Stimulated activated CD8-positive, alpha-beta memory T cell treated with anti-CD3 and anti-CD28 coated beads, Interleukin-12 subunit alpha, Interleukin-12 subunit beta, amount 100 ng/mL, for 1 hour (primary cell): ENCODE measurements around the gene EFNA5.

ENCODE experiments used
- DNase-seq: peaks from one replicate; pipeline ENCODE4 v3.0.0-alpha.2; 2020; ENCODE audit warnings: low read depth

EFNA5 gene

DNA sequence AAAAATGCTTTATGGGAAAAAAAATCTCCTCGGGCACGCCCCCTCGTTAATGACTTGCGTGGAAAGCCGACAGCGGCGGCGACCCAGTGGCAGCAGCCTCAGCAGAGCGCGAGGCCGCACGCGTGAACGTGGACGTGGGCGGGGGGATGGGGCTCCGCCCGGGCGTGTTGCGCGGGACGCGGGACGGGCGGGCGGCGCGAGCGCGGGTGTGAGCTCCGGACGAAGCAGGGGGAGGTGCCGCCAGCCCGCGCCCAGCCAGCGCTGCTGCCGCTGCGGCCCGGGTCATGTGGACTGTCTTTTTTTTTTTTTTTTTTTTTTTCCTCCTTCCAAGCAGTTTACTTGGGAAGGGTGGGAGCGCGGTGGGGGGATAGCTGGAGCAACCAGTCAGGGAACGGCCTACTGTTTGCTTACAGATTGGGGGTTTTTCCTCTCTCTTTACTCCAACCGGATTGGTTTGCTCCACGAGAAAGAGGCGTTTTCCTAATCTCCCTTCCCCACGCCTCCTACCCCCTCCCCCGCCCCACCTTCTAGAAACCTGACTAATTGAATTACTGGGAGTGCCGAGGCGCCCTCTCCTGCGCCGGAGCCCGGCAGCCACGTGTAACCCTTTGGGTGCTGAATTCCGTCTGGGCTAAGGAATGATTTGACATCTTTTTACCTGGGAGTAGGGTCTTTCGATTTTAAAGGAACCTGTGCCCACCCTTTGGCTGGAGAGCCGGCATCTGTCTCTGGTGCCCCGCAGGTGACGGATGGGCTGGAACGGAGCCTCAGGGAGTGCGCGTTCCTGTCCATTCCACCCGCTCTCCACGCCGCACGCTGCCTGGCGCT, 1.7 kb upstream of the EFNA5 start:
- no peak for DNase-seq

- no peak for DNase-seq
Measured at GRCh38 chr5:107671742-107672210, 1.0 kb upstream of the EFNA5 start.

DNA sequence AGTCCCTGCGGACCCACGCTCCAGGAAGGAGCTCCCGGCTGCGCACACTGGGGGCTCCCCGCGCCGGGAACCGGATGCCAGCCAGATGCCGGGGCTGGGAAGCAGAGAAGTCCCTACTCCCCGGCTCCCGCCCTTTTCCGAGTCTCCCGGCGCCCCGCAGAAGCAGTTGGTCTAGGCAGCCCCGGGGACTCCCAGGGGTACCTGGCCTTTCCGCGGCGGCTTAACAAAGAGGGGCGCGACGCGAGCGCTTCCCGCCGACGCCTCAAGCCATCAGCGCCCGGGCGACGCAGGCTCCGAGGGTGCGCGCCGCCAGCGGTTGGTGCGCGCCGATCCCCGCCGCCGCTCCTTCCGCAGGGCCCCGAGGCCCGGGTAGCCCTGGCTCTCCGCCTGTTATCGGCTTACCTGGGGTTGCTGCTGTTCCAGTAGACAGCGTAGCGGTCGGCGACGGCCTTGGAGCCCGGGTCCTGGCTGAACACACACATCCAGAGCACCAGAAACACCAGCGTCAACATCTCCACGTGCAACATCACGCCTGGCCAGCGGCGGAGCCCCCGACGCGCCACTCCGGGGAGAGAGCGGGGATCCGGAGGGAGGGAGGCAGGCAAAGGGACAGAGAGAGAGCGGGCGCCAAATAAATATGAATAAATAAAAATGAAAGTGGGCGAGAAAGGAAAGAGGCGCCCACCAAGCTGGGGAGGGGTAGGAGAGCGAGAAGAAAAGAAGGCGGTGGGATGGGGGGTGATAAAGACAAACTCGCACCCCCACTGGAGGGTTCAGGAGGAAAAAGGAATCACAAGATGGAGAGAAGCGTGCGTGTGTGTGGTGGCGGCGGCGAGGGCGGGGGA, 428 bp downstream of the EFNA5 start:
- no peak for DNase-seq

DNA sequence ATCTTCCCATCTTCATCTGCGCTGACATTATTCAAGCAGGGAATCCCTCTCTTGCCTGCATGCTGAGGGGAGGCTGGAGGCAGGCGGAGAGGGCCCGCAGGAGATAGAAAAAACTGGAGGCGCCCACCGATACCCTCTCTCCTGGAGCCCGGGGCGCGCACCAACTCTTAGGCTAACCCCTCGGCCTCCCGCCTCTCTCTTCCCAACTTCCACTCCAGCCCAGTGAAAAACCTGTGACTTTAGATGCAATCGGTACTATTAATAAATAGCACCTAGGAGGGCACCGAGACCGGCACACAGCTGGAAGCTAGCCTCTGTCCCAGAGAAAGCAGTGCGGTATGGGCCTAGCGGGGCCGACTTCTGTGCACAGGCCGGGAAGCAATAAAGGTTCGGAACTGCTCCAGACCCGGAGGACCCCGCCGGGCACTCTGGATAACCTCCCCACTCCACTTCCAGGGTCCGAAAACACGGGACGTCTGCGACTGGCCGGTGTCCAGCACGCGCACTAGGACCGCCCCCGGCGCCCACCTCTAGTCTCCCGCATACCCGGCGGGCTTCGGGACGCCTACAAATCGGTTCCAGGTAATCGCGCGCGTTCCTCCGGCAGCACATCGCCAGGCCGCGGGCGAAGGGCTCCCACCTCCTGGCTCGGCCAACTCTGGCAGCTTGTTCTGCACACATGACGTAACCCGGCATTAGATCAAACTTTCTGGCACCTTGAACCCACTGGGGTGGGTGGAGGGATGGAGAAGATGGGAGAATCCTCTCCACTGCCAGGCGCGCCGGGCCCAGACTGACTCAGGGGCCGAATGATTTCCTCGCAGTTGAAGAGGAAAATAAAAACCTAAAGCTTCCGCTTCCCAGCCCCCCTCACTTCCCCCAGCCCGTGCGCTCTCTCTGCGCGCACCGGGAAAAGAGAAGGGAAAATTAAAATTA, 1.4 kb downstream of the EFNA5 start:
- DNase-seq: no peak

GRCh38 chr5:107668154-107669095, 2.3 kb downstream of the EFNA5 start:
- no peak for DNase-seq

DNA sequence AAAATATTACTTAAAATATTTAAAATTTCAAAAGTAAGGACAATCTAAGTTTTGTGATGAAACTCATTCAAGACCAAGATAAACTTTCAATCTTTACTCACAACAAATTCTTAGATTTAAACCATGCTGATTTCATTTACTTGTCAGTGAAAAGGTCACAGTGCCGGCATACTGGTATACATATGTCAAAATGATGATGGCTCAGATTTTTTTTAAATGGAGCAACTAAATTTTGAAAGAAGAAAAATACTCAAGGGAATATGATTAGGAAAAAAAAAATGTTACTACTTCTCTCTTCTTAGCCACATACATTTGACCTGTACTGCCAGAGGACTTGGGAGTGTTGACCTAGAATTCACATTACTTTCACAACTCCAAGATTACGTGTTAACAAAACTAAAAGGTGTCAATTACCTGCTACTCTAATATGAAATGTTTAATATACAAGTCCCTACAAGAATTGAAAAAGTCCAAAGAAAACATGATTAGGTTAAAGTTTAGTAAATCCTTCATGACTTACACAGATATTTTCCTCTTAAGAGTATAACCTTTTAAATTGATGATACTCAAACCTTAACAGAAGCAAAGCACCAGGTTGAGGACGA, 4.6 kb downstream of the EFNA5 start:
- DNase-seq: no peak

- DNase-seq: no peak
Measured at GRCh38 chr5:107665036-107665570, 5.6 kb downstream of the EFNA5 start.

GRCh38 chr5:107663697-107664096, 7.0 kb downstream of the EFNA5 start:
- no peak for DNase-seq

DNA sequence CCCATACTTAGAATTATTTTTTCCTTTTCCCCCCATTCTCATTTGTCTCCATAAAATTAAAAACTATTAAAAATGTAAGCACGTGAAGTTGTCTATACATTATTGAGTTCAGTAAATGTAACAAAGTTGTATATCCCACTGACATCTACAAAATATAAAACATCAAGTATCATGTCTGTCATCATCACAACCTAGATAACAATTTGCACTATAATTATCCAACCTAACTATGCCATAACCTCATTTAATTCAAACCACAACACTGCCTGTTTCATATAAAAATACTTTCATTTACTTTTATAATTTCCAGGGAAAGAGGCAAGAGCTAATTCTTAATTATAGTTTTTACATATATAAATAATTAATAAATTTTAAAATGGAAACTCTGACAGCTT, 9.1 kb downstream of the EFNA5 start:
- no peak for DNase-seq

- DNase-seq: no peak
Measured at GRCh38 chr5:107661038-107661649, 9.6 kb downstream of the EFNA5 start.

DNA sequence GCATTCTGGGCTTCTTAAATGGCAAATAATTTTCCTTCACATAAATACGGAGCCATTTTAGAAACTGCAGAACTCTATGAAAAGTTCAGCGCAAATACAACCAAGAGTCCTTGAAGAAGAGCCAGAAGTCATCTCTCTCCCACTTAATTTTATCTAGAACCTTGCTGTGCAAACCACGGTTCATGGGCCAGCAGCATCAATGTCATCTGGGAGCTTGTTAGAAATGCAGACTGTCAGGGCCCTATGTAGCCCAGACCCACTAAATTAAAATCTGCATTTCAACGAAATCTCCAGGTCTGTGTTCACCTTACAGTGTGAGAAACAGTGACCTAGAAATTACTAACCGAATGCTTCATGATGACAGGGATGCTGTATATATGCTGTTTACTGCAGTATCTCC, 12.2 kb downstream of the EFNA5 start:
- DNase-seq: no peak

DNA sequence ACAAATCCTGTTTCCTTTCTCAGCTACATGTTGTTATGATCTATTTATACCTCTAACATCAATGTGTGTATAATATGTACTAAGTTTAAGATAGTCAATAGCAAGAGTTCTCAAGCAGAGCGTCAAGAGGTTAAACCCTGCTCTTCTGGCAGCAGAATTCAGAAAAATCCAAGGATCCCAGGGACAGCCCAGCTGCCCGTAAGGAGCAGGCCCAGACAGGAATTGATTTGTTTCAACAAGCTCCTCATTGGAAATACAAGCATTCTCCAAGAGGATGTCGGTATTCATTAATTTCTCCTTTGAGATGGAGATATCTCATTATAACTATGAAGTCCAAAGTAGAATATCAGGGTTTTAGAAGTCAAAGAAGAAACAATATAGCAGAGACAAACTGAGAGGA, 14.9 kb downstream of the EFNA5 start:
- no peak for DNase-seq

- DNase-seq: no peak
Measured at GRCh38 chr5:107654827-107655226, 15.9 kb downstream of the EFNA5 start.

DNA sequence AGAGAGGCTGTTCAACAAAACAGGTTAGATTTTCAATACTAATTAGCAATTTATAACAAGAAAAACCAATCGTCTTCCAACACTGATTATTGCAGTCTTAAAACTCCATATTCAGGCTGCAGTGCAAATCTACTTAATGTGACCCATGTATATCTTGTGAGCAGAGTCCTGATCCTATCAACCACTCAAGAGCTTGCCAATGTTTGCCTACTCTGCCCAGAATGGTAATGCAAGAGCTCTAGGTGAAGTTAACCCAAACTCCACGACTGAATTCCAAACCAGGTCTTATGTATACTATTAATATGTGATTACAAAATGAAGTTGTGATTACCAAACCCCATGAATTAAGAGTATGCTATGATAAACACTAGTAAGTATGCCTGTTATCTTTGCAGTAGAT, 17.1 kb downstream of the EFNA5 start:
- no peak for DNase-seq

DNA sequence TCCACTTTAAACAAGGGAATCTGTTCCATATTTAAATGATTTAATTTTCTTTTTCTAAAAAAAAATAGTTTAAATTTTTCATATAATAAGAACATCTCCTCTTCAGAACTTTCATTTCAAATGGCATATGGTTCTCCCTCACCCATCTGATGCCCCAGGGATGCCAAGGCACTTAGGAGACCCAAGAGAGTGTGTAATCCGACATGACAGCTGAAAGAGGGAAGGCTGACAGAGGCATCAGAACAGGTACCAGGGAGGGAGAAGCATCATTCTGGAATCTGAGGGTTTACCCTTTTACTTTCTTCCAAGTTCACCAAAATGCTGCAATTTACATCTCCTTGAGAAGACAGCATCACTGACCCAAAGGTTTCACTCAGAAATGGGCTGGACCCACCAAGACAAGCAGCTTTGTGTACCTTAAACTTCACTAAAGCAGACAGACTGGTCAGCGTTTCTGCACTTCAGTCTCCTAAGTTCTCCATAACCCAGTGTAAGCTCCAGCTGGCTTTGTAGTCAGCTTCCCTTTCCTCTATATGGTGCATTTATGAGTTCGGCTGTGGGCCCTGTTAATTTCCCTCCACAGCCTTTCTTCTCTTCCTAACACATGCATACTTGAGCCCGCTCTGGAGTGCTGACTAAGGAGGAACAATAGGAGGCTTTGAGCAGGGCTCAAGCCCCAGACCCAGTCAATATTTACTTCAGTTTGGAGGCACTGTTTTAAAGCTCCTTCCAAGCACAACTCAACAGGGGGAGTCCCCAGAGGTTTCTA, 17.7 kb downstream of the EFNA5 start:
- DNase-seq: no peak

DNA sequence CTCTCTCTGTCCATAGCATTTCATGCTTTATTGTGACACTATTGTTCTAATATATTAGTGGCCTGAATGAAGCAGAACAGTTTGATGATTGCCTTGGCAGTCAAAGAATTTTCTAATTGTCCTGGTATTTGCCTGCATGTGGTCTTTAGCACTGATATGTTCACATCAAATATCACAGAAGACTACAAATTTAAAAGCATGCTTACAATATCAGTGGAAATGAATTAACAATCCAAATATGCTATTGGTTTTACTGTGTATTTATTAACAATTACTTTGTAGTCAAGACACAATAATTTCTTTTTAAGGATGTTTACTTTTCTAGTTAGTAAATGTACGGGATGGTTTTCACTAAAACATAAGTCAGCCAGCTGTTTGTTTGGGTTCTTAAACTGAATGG, 18.3 kb downstream of the EFNA5 start:
- no peak for DNase-seq

- no peak for DNase-seq
Measured at GRCh38 chr5:107651325-107651724, 19.4 kb downstream of the EFNA5 start.

- DNase-seq: no peak
Measured at GRCh38 chr5:107646418-107646817, 24.3 kb downstream of the EFNA5 start.

- no peak for DNase-seq
Measured at GRCh38 chr5:107640568-107640967, 30.2 kb downstream of the EFNA5 start.
